Panc1 (cell line): ENCODE data around the gene KRTAP5-11.
"Not testable (repeated sequence)": the region's sequence is repeated elsewhere in the genome, so short reads cannot be mapped to it uniquely, and the experiment has no call there.

Source experiments
- CTCF ChIP-seq: fragments of 450-650 bp; IDR thresholded peaks from 2 replicates; pipeline ENCODE4 v1.5.1; 2017; ENCODE audit warnings: mild to moderate bottlenecking
- POLR2AphosphoS5 ChIP-seq: IDR thresholded peaks from 2 replicates; pipeline ENCODE4 v1.6.1; 2012; ENCODE audit warnings: mild to moderate bottlenecking, low read depth, low read length, moderate library complexity
- REST ChIP-seq, 2 experiments: IDR thresholded peaks; 2 replicates each; pipeline ENCODE4 v1.6.1; 2011 to 2012; ENCODE audit warnings: low read depth in 2 of 2, control low read depth in 1 of 2, low read length in 1 of 2, mild to moderate bottlenecking in 1 of 2, moderate library complexity in 1 of 2; ENCODE audit not compliant: insufficient read depth in 1 of 2
- SIN3A ChIP-seq: IDR thresholded peaks from 2 replicates; pipeline ENCODE4 v1.6.1; 2012; ENCODE audit warnings: low read depth, mild to moderate bottlenecking, low read length, moderate library complexity, borderline replicate concordance; ENCODE audit not compliant: insufficient read depth

GRCh38 chr11:71589546-71589920, 6.9 kb upstream of the KRTAP5-11 start:
- TF ChIP-seq CTCF; POLR2AphosphoS5; SIN3A; REST (IDR thresholded peaks at IDR 0.05; ENCODE audit: insufficient read depth in 1 of 2, low read depth in 2 of 2, low read length in 1 of 2): not testable (repeated sequence)
